Astrocyte of the spinal cord (primary cell): ENCODE measurements around the gene UBTD2.
A peak's percentile ranks its signal among the peaks of the same experiment; 100 is the strongest.

ENCODE experiments used
- DNase-seq: peaks from one replicate; pipeline ENCODE4 v3.0.0; 2011; ENCODE audit warnings: low read depth, low spot score
- H3K4me3 ChIP-seq: 2 replicates; pipeline ENCODE4 v1.5.1; 2011; ENCODE audit warnings: low read depth, mild to moderate bottlenecking, low read length, moderate library complexity
- in situ Hi-C: cut with HindIII; loops from 2 replicates; pipeline ENCODE4 v1.10.0; 2017; ENCODE audit warnings: low sequenced_read_pairs
- TF ChIP-seq, protein P1 (sequence below): IDR thresholded peaks from 2 replicates; pipeline ENCODE4 v1.5.1; 2012; ENCODE audit warnings: low read depth, mild to moderate bottlenecking, low read length, inconsistent platforms

The UBTD2 gene

DNA sequence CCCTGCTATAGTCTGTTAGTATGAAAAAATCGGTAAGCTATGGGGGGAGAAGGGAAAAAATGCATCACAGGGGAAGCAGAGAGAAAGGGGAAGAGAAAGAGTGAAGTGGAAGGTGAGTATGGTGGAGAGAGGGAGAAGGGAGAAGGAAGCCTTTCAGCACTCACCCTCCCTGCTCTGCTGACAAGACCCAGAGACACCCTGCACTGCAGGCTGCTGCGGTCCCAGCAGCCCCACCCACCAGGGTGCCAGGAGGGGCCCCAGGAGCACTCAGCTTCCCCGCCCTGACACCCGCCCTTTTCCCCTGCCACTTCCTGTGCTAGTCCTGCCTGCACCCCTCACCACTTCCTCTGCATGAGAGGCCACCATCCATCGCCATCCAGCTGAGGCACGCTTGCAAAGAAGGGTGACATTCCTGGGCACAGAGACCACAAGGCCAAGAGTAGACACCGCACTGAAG is 108.3 kb downstream of the UBTD2 start:
- no peak overlapping the region for H3K4me3 ChIP-seq
- no peak for DNase-seq
- in situ Hi-C loops, result no loop called here
- TF ChIP-seq, protein P1, sequence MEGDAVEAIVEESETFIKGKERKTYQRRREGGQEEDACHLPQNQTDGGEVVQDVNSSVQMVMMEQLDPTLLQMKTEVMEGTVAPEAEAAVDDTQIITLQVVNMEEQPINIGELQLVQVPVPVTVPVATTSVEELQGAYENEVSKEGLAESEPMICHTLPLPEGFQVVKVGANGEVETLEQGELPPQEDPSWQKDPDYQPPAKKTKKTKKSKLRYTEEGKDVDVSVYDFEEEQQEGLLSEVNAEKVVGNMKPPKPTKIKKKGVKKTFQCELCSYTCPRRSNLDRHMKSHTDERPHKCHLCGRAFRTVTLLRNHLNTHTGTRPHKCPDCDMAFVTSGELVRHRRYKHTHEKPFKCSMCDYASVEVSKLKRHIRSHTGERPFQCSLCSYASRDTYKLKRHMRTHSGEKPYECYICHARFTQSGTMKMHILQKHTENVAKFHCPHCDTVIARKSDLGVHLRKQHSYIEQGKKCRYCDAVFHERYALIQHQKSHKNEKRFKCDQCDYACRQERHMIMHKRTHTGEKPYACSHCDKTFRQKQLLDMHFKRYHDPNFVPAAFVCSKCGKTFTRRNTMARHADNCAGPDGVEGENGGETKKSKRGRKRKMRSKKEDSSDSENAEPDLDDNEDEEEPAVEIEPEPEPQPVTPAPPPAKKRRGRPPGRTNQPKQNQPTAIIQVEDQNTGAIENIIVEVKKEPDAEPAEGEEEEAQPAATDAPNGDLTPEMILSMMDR, result no peak

DNA sequence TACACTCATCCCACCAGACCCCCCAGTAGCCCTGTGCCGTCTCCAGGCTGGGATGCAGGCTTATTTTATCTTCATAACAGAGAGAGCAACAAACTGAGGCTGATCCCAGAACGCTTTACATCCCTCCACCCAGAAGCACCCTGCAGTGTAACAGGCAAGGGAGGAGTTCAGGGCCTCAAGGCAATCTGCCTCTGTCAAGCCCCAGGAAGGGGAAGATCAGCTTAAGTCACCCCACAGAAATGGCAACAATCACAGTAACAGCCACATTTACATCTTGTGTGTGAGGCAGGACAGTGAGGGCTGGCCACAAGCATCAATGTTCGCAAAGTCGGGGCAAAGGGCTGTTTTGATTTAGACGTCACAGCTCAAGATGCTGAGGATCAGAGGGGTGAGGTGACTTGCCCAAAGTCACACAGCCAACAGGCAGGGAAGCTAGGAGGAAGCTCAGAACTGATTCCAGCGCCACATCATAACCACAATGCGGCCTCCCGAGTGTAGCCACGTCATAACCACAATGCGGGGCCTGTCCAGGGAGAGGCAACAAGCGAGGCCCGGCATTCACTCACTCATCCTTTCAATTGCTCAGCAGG is 109.9 kb downstream of the UBTD2 start:
- H3K4me3 ChIP-seq, result no peak overlapping the region
- DNase-seq, result peak; percentile 91
- TF ChIP-seq, protein P1, result no peak
- in situ Hi-C loops, result no loop called here

DNA sequence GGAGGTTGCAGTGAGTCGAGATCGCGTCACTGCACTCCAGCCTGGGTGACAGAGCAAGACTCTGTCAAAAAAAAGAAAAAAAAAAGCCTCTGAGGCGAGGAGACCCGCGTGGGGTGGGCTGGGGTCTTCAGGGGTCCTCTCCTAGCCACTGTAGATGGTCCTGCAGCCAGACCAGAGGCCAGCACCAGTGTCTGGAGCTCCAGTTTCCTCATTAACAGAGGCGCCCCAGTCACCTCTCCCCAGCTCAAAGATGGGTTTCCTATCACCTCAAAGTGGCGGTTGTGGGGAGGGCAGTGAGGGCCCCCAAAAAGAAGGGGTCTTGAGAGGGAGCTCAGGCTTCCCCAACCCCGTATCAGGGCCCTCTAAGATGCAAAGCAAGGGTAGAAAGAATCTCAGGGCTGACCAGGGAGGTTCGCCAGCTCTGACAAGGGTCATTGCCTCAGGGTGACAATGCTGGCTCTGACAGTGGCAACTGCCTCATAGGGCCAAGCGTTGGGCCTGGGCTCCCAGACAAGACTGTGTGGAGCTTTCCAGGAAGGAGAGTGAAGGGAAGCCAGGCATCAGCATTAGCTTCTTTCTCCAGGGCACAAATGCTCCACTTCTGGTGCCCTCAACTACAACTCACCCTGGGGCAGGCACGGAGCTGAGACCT is 110.5 kb downstream of the UBTD2 start:
- H3K4me3 ChIP-seq, result no peak overlapping the region
- in situ Hi-C loops, result no loop called here
- TF ChIP-seq, protein P1, result no peak
- DNase-seq, result no peak

DNA sequence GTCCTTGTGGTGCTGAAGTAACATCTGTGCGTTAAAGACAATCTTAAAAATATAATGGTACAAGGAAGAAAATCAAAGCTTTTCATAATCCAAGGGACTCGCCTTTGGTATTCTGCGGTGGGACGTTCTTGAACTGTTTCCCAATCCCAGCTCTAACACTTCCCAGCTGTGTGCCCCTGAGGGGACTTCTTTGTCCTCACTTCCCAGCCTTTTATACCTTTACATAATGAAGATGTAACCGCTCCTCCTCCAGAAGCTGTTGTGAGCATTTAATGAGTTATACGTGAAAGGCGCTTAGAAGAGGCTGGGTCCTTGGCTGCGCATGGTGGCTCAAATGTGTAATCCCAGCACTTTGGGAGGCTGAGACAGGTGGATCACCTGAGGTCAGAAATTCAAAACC is 112.4 kb downstream of the UBTD2 start:
- in situ Hi-C loops, result no loop called here
- DNase-seq, result no peak
- TF ChIP-seq, protein P1, result no peak
- no peak overlapping the region for H3K4me3 ChIP-seq

DNA sequence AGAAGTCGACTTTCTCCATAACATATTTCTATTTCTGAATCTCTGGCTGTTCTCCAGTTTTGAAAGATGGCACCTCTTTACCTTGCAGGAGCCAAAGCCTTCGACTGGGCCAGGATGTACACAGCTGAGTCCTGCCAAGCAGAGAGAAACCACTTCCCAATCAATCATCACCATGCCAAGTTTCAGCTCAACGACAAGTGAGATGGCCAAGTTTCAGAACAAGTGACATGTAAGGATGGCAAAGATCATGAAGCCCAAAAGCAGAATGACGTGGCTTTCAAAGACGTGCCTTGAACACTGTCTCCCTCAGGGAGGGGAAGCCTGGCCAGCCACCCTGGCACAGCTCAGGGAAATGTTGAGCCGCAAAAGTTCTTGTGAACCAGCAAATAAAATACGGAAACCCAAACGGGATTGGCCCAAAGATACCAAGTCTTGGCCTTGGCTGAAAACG is 113.3 kb downstream of the UBTD2 start:
- no peak for DNase-seq
- TF ChIP-seq, protein P1, result no peak
- H3K4me3 ChIP-seq, result no peak overlapping the region
- in situ Hi-C loops, result no loop called here

DNA sequence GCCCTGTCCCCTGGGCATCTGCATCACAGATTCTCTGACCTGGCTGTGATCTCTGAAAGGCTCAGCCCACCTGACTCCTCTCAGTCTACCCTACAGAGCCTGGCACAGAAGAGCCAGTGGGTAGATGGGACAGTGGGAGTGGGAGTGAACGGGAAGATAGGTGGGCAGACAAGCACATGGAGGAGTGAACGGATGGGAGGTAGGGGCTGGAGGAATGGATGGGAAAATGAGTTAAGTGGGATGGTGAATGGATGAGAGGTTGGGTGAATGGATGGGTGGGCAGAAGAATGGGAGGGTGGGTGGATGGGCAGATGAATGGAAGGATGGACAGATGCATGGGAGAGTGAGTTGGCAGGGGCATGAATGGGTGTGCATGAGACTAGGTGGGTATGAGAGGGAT is 114.3 kb downstream of the UBTD2 start:
- in situ Hi-C loops, result no loop called here
- no peak overlapping the region for H3K4me3 ChIP-seq
- no peak for DNase-seq
- TF ChIP-seq, protein P1, result no peak
